NK-92 (cell line): Measurements from ENCODE around the gene PLA2G4A.

Experiments used
- DNase-seq: peaks from one replicate; lab custom pipeline; 2025; ENCODE audit not compliant: unreplicated experiment; lab: John Stamatoyannopoulos, UW

Gene PLA2G4A

DNA sequence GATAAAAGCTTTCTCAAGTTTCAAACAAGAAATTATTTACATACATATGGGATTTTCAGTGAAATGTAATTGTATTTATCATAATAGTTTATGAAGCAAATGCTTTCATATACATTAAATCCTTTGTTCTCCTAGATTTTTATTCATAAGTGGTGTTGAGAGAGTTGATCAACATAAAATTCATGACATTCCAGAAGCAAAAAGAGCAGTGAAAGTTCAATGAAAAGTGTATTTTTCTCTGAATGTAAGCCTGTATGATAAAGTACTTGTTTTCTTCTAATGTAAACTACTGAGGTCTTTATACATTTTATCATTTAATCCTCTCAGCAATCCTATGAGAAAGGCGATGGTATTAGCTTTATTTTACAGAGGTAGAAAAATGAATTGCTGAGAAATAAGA is 146.5 kb downstream of the PLA2G4A start:
- DNase-seq: no peak

DNA sequence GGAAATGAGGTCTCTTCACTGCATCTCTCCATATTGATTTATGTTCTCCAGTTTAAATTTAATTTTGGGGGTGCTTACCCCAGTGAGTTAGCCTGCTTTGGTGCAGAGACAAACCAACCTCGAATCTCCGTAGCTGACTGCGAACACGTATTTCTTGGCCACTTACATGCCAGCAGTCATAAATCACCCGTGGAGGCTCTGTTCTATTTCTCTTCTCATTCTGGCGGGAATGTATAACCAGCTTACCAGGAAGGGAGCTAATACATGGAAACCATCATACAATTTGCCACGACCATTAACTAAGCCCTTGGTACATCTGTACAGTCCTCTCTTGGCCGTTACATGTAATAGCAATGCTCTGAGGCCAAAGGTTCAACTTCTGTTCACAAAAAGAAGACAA is 148.0 kb downstream of the PLA2G4A start:
- no peak for DNase-seq

DNA sequence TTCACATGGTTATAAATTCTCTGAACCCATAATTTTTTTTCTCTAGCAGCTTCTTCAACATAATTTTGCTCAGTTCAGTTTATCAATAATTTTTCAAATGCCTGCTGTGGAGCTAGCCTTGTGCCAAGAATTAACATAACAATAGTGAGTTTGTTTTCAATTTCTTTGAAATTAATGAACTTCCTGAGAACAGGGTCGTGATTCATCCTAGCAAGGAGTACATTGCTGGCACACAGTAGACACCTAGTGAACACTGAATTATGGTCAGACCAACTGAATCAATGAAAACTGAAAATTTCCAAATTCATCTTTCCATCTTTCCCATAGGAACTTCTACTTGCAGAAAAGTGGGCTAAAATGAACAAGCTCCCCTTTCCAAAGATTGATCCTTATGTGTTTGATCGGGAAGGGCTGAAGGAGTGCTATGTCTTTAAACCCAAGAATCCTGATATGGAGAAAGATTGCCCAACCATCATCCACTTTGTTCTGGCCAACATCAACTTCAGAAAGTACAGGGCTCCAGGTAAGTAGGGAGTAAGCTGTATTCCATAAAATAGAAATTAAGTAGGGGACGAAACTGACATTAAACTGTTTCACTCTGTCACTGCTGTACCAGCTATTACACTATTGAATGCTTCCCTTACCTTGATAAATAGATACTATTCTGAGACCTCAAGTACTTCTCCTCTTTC is 148.7 kb downstream of the PLA2G4A start:
- DNase-seq: no peak

DNA sequence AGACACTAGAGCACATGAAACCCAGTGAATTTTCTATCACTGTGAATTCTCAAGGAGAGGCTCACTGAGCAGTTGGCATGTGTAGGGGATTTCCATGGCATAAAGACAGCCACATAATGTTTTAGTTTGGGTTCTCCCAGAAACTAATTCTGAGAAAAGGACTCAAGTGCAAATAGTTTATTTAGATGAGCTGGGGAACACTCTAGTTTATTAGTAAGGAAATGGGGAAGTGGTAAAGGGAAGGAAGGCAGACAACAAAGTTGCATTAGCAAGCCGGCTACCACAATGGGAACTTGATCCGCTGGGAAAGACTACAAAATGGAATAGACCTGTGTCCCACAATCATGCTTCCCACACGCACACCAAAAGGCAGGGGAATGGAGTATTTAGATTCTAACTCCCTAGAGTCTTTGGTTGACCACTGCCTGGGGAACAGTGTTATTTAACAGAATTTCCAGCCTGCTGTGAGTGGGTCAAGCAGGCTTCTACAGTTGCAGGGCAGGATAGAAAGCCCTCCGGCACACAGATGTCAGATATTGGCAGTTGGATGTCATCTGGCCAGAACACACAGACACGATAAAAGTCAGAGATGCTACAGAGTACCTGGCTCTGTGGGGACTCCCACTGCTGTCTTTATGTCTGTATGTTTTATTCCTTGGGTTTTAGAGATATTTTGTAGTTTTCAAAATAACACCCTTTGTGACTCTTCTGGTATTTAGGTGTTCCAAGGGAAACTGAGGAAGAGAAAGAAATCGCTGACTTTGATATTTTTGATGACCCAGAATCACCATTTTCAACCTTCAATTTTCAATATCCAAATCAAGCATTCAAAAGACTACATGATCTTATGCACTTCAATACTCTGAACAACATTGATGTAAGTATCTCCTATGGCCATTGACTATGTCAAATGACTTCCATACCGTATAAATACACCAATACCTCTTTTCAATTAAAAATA is 150.1 kb downstream of the PLA2G4A start:
- DNase-seq: no peak

- no peak for DNase-seq
These were observed 151.7 kb downstream of the PLA2G4A start for GRCh38 chr1:186980400-186980799.

- DNase-seq: no peak
These were observed 153.4 kb downstream of the PLA2G4A start for GRCh38 chr1:186982116-186982515.

DNA sequence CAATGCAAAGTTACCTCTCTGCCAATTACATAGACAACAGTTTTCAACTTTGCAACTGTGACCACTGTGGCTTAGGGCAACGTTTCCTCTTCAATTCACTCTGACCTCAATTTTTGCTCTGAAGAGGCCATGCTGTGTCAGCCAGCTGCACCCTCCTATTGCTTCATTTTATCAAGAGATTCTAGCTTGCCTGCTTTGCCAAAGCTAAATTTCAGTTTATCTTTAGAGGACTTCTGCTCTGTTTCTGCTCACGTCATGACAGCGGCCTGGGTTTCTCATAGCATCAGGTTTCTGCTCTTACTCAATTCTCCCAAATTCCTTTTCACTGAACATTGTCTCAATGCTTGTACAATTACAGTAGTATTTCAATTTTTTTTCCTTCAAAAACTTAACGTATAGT is 154.6 kb downstream of the PLA2G4A start:
- no peak for DNase-seq

DNA sequence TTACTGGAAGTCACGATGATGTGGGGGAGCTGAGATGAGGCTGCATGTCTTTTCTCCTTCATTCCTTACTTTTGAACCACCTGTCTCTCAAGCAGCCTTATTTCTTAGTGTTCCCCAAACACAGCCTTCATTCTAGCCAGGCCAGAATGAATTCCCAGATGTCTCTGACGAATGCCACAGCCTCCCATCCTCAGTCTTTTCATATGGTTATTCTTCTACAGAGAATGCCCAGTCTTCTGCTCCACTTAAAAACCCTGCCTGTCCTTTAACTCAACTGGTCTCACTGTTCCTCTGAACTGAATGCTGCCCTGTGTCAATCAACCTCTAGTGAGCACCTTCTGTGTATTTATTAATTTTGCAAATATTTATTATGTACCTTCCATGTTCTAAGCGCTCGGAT is 156.2 kb downstream of the PLA2G4A start:
- DNase-seq: no peak

GRCh38 chr1:186985889-186986491 is 157.2 kb downstream of the PLA2G4A start:
- no peak for DNase-seq

DNA sequence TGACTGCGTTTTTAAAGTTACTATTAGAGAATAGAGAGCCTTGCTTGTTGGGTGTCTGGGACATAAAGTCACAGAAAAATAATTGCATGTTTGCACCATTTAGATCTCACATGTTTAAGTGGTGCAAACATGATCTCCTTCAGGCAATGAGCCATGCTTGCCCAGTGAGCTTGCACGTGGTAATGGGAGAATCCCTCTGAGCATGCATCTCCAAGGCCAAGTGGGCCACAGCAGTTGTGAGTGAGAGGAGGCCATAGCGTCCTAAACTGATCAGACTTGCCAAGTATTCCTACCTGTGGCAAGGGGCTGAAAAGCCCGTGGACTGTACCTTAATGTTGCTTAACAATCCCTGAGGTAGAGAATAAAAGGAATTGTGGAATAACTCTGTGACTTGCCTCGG is 158.3 kb downstream of the PLA2G4A start:
- no peak for DNase-seq

GRCh38 chr1:186987769-186988168 is 159.0 kb downstream of the PLA2G4A start:
- no peak for DNase-seq

- DNase-seq: no peak
These were observed 165.2 kb downstream of the PLA2G4A start for GRCh38 chr1:186993996-186994395.

- no peak for DNase-seq
These were observed 166.1 kb downstream of the PLA2G4A start for GRCh38 chr1:186994897-186995296.

DNA sequence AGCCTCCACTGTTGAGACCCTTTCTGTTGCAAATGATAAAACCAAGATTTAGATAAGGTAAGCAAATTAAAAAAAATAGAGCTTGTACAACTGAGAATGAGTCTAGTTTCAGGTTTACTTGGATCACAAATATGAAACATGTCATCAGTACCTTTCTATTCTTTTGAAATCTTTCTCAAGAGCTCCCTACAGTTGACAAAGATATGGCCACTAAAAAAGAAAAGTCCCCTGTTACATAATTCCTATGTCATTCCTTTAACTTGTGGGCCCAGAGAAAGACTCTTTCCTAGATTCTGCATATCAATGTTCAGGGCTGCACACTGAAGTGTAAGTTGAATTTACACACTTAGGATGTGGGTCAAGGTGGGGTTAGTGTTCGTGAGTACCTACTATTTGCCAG is 168.1 kb downstream of the PLA2G4A start:
- no peak for DNase-seq

- no peak for DNase-seq
These were observed 169.1 kb downstream of the PLA2G4A start for GRCh38 chr1:186997877-186998276.

- DNase-seq: no peak
These were observed 170.8 kb downstream of the PLA2G4A start for GRCh38 chr1:186999506-186999905.

DNA sequence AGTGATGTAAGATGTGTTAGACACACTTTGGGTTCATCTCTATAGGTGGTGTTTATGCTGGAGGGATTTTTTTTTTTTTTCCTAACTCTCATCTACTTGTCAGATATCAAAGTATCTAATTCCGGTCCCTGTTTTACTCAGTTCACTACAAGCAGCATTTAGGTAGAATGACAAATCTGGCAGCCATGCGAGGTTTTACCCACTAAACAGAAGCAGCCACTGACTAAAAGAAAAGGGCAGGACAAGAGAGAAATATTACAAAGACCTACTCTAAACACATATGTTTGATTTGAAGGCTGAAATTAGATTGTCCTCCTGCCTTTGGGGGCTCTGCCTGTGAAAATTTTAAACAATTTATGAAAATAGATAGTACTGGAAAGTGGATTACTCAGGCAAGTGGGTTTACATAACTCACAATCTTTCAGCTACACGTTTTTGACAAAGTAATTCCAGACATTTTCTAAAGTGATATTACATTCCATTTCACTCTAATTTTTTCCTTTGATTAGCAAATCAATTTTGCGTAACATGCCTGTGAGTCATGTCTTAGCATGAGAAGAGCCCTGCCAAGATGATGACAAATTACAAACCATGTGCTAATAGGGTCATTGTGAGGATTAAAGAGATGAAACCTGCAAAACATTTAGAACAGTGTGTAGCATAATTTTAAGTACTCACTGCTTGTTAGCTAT is 172.6 kb downstream of the PLA2G4A start:
- DNase-seq: no peak

- no peak for DNase-seq
These were observed 174.6 kb downstream of the PLA2G4A start for GRCh38 chr1:187003353-187003752.

DNA sequence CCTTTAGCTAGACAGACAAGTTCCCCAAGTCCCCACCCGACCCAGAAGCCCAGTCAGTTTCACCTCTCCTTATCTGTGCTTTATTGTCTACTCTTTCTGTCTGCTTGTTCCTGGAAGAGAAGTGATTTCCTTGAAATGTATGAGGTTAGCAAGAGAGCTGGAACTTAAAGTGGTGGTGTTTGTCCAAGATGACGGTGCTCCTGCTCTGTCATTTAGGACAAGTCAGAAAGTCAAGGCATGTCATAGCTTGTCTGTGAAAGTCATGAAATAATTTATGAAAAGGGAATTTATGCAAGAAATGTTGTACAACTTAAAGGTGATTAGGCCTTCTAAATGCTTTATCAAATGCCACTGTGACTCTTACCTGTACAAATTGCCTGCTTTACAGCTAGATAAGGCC is 178.1 kb downstream of the PLA2G4A start:
- DNase-seq: no peak

- no peak for DNase-seq
These were observed 180.6 kb downstream of the PLA2G4A start for GRCh38 chr1:187009320-187009719.

GRCh38 chr1:187010571-187011309 is 182.0 kb downstream of the PLA2G4A start:
- no peak for DNase-seq
